GM12878 (cell line): Measurements from ENCODE around the gene RBM15. TPM values are rescaled to one million over a fixed set of nuclear protein-coding genes. Genes with fewer than 3 reads are reported as not detected.

ENCODE experiments used
- ATAC-seq: fragments of 200-7000 bp; cut with Tn5 transposase; 3 replicates; pipeline ENCODE4 v1.9.1; 2020; ENCODE audit warnings: mild to moderate bottlenecking, moderate library complexity
- BruUV-seq: library from RNA; stranded (reverse); fragments of 400-500 nt; replicated peaks from 2 replicates; lab custom pipeline; 2021; lab: Mats Ljungman, UMichigan
- CTCF ChIA-PET: fragments of 300-600 bp; sonication (Branson Sonifier 250); formaldehyde crosslinking; extraction: SDS; loops from one replicate; lab custom pipeline; 2021; ENCODE audit warnings: inconsistent platforms; lab: Yijun Ruan, JAX
- POLR2A ChIA-PET: fragments of 350-600 bp; formaldehyde crosslinking; extraction: SDS; loops from one replicate; lab custom pipeline; 2021; ENCODE audit warnings: inconsistent platforms; lab: Charles Lee
- RAD21 ChIA-PET: fragments of 300-600 bp; sonication (Branson Sonifier 250); formaldehyde crosslinking; loops from one replicate; lab custom pipeline; 2023; ENCODE audit warnings: antibody characterized with exemption; ENCODE audit not compliant: unreplicated experiment; lab: Charles Lee
- SMC1A ChIA-PET: fragments of 300-600 bp; sonication (Branson Sonifier 250); formaldehyde crosslinking; loops from one replicate; lab custom pipeline; 2023; ENCODE audit not compliant: unreplicated experiment, uncharacterized antibody; lab: Charles Lee
- DNase-seq: peaks from one replicate; pipeline ENCODE4 v3.0.0-alpha.2; 2011; ENCODE audit warnings: low read depth, low spot score
- FAIRE-seq: peaks from 3 replicates; lab custom pipeline; 2011; peaks lifted over from hg19 to GRCh38; lab: Jason Lieb, UNC
- H2AFZ ChIP-seq: 2 replicates; pipeline ENCODE4 v1.6.0; 2011; ENCODE audit warnings: low read depth, low read length, control low read depth; ENCODE audit not compliant: control insufficient read depth
- H3K27ac ChIP-seq: 2 replicates; pipeline ENCODE4 v1.5.1; 2011; ENCODE audit warnings: control low read depth; ENCODE audit not compliant: control insufficient read depth, insufficient read depth
- H3K27me3 ChIP-seq, 2 experiments: replicated peaks in 1 of 2; 2 replicates each; pipeline versions ENCODE4 v1.6.0 to v1.6.1; 2011; ENCODE audit warnings: low read length in 1 of 2; ENCODE audit not compliant: control insufficient read depth in 2 of 2, insufficient read depth in 2 of 2
- H3K36me3 ChIP-seq, 2 experiments: 2 replicates each; pipeline ENCODE4 v1.5.1; 2011; ENCODE audit warnings: low read length in 1 of 2; ENCODE audit not compliant: control insufficient read depth in 2 of 2, insufficient read depth in 2 of 2
- H3K4me1 ChIP-seq: 2 replicates; pipeline ENCODE4 v1.6.1; 2011; ENCODE audit warnings: mild to moderate bottlenecking, low read length, moderate library complexity, mixed read lengths; ENCODE audit not compliant: control insufficient read depth, insufficient read depth
- H3K4me2 ChIP-seq: 2 replicates; pipeline ENCODE4 v1.6.0; 2011; ENCODE audit warnings: control low read depth; ENCODE audit not compliant: control insufficient read depth, insufficient read depth
- H3K4me3 ChIP-seq: fragments of 200-600 bp; sonication (generic); 2 replicates; pipeline ENCODE4 v1.5.1; 2016
- H3K79me2 ChIP-seq: 2 replicates; pipeline ENCODE4 v1.6.0; 2011; ENCODE audit warnings: low read length; ENCODE audit not compliant: control insufficient read depth, insufficient read depth
- H3K9ac ChIP-seq: 2 replicates; pipeline ENCODE4 v1.8.0; 2011; ENCODE audit warnings: low read length, control low read depth, mixed read lengths; ENCODE audit not compliant: control insufficient read depth, insufficient read depth
- H3K9me3 ChIP-seq: replicated peaks from 3 replicates; pipeline ENCODE4 v1.5.1; 2011; ENCODE audit warnings: mild to moderate bottlenecking, low read length; ENCODE audit not compliant: control insufficient read depth, insufficient read depth
- H4K20me1 ChIP-seq: 2 replicates; pipeline ENCODE4 v1.6.0; 2011; ENCODE audit not compliant: control insufficient read depth, insufficient read depth
- BHLHE40 ChIP-seq, 2 experiments: fragments of 450-650 bp in 1 of 2; IDR thresholded peaks; 2 replicates each; pipeline ENCODE4 v1.6.1; 2011 to 2017; ENCODE audit warnings: low read depth in 2 of 2, borderline replicate concordance in 1 of 2, improper control_type of control experiment in 1 of 2, low read length in 1 of 2, mild to moderate bottlenecking in 1 of 2
- EZH2 ChIP-seq: IDR thresholded peaks from 2 replicates; pipeline ENCODE4 v1.6.1; 2012; ENCODE audit warnings: low read depth, mild to moderate bottlenecking, control low read depth, inconsistent platforms, low read length, borderline replicate concordance; ENCODE audit not compliant: control insufficient read depth
- MTA2 ChIP-seq: fragments of 450-650 bp; IDR thresholded peaks from 2 replicates; pipeline ENCODE4 v1.6.1; 2016; ENCODE audit warnings: low read depth, mild to moderate bottlenecking, moderate library complexity
- POLR2AphosphoS5 ChIP-seq: IDR thresholded peaks from 2 replicates; pipeline ENCODE4 v1.6.1; 2011; ENCODE audit warnings: mild to moderate bottlenecking, low read length, inconsistent platforms
- RAD21 ChIP-seq: IDR thresholded peaks from 2 replicates; pipeline ENCODE4 v1.6.1; 2011; ENCODE audit warnings: mild to moderate bottlenecking, low read depth, low read length, moderate library complexity; ENCODE audit not compliant: insufficient read depth
- SP1 ChIP-seq: IDR thresholded peaks from one replicate; pipeline ENCODE4 v1.6.1; 2011; ENCODE audit warnings: low read depth, low read length
- TCF3 ChIP-seq: IDR thresholded peaks from 2 replicates; pipeline ENCODE4 v1.6.1; 2012; ENCODE audit warnings: low read depth, mild to moderate bottlenecking, low read length, borderline replicate concordance; ENCODE audit not compliant: insufficient read depth
- ZBED1 ChIP-seq: IDR thresholded peaks from 2 replicates; pipeline ENCODE4 v1.6.1; 2016; ENCODE audit warnings: borderline replicate concordance
- WGBS: methylation state at CpG from one replicate; pipeline ENCODE4 v1.1.6; 2016; ENCODE audit warnings: low lambda C conversion rate; ENCODE audit not compliant: insufficient replicate concordance, insufficient coverage; ENCODE audit errors: missing lambda C conversion rate; 5-methylcytosine and 5-hydroxymethylcytosine counted together
- in situ Hi-C: fragments of 300-500 bp; cut with MboI; formaldehyde crosslinking; loops from 9 replicates; pipeline ENCODE4 v1.14.3; 2018; ENCODE audit warnings: mixed read lengths
- intact Hi-C: fragments of 100-400 bp; cut with micrococcal nuclease; formaldehyde crosslinking; loops from one replicate; pipeline ENCODE4 v1.14.2; 2022; ENCODE audit not compliant: unreplicated experiment
- polyA plus RNA-seq, 11 experiments: library from polyadenylated mRNA; depleted of rRNA in 4 of 11; unstranded in 6 of 11; stranded (reverse) in 5 of 11; fragments of >200 nt; fragmentation: Nextera tagmentation in 4 of 11; fragmentation: Illumina TruSeq in 1 of 11; extraction: Ambion mirVana in 4 of 11; extraction: Trizol in 1 of 11; gene quantifications; 1 replicate in 1 of 11; 2 replicates in 10 of 11; pipeline versions ENCODE4 v1.2.1 to v1.2.3, GENCODE V29; 2011 to 2016; ENCODE audit warnings: inconsistent platforms in 2 of 11, missing spikeins in 2 of 11, low read depth in 1 of 11
- total RNA-seq, 4 experiments: library from RNA; depleted of rRNA in 3 of 4; stranded (reverse); fragments of >200 nt in 3 of 4; fragmentation: Illumina TruSeq in 1 of 4; extraction: Trizol in 1 of 4; gene quantifications; 2 replicates each; pipeline versions ENCODE4 v1.2.1 to v1.2.3, GENCODE V29; 2013 to 2021
- TF ChIP-seq, protein P1 (sequence below): IDR thresholded peaks from 2 replicates; pipeline ENCODE4 v1.6.1; 2012; ENCODE audit warnings: low read depth, low read length, improper control_type of control experiment
- TF ChIP-seq, protein P2 (sequence below): fragments of 450-650 bp; IDR thresholded peaks from 2 replicates; pipeline ENCODE4 v1.6.1; 2018; ENCODE audit warnings: borderline replicate concordance, mild to moderate bottlenecking; ENCODE audit not compliant: partially characterized antibody
- TF ChIP-seq, protein P3 (sequence below): IDR thresholded peaks from 2 replicates; pipeline ENCODE4 v1.6.1; 2012; ENCODE audit warnings: low read depth, low read length, improper control_type of control experiment
- TF ChIP-seq, protein P4 (sequence below): IDR thresholded peaks from 2 replicates; pipeline ENCODE4 v1.6.1; 2011; ENCODE audit warnings: low read depth, low read length, improper control_type of control experiment, borderline replicate concordance

Gene RBM15
- total and polyA plus RNA-seq, 10 of the 15 experiments (the other 5 are each of a cell fraction or from before 2014, with no cell fraction given): 3.1 to 63.2 (median 26.7) TPM

DNA sequence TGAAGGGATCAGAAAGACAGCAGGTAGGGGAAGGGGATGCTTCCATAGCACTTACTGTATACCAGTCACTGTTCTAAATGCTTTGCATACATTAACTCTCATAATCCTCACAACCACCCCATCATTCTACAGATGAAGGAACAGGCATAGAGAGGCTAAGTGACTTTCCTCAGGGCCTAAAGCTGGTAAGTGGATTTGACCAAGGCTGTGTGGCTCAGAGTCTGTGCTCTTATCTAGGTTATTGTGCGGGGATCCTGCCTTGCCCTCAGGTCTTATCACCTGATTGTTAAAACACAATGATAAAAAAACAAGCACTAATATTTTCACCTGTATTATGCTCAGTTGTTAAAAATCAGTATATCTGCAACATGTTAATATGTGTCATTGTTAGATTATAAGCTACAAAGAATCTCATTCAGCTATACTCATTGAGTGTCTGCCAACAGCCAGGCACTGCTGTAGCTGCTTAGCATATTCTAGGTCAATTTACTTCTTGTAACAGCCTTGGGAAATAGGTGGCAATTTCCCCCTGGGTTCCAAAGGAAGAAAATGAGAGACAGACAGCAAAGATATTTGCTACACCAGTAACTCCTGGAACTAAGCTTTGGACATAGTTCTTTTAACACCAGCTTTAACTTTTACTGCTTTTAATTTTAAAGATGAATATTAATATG, 38.6 kb upstream of the RBM15 start:
- no peak overlapping the region for H3K27ac ChIP-seq
- H3K4me2 ChIP-seq: no peak overlapping the region
- no TSS peak for BruUV-seq
- no peaks in the 10 kb centered on the region; a peak in 1 of 4 replicates for H3K27me3 ChIP-seq
- DNase-seq: no peak
- no peak overlapping the region for H3K4me3 ChIP-seq
- H3K9ac ChIP-seq: no peak overlapping the region
- ChIA-PET SMC1A (interaction anchor here (0.7 to 1.9 kb wide), 5 partner anchors 9 to 352 kb away, joined by 3 to 7 read pairs (median 5); no protein-coding TSS in a partner anchor), RAD21 (interaction anchor here (0.9 to 2.1 kb wide), 4 partner anchors 10 to 93 kb away, joined by 3 to 8 read pairs (median 4); no protein-coding TSS in a partner anchor), POLR2A (interaction anchor here (0.6 to 1.0 kb wide), 4 partner anchors 8 to 1231 kb away, joined by 3 read pairs; no protein-coding TSS in a partner anchor), CTCF (interaction anchor here (0.5 to 2.3 kb wide), 8 partner anchors 9 to 160 kb away, joined by 3 to 21 read pairs (median 3); no protein-coding TSS in a partner anchor)
- no peak overlapping the region for H2AFZ ChIP-seq
- H3K36me3 ChIP-seq: no peaks in the 10 kb centered on the region
- H3K79me2 ChIP-seq: no peaks in the 10 kb centered on the region
- no peaks in the 10 kb centered on the region for H3K9me3 ChIP-seq
- in situ Hi-C loops (no loop called here), intact Hi-C loops (no loop called here)
- H3K4me1 ChIP-seq: no peaks in the 10 kb centered on the region
- 96% methylated on average over 1 of the region's 1 CpG for WGBS
- no peak for FAIRE-seq
- no peak for ATAC-seq
- H4K20me1 ChIP-seq: no peaks in the 10 kb centered on the region
- TF ChIP-seq, protein P1, sequence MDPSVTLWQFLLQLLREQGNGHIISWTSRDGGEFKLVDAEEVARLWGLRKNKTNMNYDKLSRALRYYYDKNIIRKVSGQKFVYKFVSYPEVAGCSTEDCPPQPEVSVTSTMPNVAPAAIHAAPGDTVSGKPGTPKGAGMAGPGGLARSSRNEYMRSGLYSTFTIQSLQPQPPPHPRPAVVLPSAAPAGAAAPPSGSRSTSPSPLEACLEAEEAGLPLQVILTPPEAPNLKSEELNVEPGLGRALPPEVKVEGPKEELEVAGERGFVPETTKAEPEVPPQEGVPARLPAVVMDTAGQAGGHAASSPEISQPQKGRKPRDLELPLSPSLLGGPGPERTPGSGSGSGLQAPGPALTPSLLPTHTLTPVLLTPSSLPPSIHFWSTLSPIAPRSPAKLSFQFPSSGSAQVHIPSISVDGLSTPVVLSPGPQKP: no peak
- no peak for TF ChIP-seq EZH2
- TF ChIP-seq, protein P2, sequence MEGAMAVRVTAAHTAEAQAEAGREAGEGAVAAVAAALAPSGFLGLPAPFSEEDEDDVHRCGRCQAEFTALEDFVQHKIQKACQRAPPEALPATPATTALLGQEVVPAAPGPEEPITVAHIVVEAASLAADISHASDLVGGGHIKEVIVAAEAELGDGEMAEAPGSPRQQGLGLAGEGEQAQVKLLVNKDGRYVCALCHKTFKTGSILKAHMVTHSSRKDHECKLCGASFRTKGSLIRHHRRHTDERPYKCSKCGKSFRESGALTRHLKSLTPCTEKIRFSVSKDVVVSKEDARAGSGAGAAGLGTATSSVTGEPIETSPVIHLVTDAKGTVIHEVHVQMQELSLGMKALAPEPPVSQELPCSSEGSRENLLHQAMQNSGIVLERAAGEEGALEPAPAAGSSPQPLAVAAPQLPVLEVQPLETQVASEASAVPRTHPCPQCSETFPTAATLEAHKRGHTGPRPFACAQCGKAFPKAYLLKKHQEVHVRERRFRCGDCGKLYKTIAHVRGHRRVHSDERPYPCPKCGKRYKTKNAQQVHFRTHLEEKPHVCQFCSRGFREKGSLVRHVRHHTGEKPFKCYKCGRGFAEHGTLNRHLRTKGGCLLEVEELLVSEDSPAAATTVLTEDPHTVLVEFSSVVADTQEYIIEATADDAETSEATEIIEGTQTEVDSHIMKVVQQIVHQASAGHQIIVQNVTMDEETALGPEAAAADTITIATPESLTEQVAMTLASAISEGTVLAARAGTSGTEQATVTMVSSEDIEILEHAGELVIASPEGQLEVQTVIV: no peak
- TF ChIP-seq, protein P3, sequence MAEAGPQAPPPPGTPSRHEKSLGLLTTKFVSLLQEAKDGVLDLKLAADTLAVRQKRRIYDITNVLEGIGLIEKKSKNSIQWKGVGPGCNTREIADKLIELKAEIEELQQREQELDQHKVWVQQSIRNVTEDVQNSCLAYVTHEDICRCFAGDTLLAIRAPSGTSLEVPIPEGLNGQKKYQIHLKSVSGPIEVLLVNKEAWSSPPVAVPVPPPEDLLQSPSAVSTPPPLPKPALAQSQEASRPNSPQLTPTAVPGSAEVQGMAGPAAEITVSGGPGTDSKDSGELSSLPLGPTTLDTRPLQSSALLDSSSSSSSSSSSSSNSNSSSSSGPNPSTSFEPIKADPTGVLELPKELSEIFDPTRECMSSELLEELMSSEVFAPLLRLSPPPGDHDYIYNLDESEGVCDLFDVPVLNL: no peak
- TF ChIP-seq, protein P4, sequence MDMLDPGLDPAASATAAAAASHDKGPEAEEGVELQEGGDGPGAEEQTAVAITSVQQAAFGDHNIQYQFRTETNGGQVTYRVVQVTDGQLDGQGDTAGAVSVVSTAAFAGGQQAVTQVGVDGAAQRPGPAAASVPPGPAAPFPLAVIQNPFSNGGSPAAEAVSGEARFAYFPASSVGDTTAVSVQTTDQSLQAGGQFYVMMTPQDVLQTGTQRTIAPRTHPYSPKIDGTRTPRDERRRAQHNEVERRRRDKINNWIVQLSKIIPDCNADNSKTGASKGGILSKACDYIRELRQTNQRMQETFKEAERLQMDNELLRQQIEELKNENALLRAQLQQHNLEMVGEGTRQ: no peak
- no peak for TF ChIP-seq SP1
- no peak for TF ChIP-seq POLR2AphosphoS5
- no peak for TF ChIP-seq RAD21
- no peak for TF ChIP-seq TCF3
- TF ChIP-seq BHLHE40 (IDR thresholded peaks at IDR 0.05; ENCODE audit: borderline replicate concordance in 1 of 2, low read depth in 2 of 2, low read length in 1 of 2): no peak
- no peak for TF ChIP-seq MTA2
- TF ChIP-seq ZBED1: no peak
